GM21723 (cell line): ENCODE results near the gene AGBL5.
"Not testable (repeated sequence)": the region's sequence is repeated elsewhere in the genome, so short reads cannot be mapped to it uniquely, and the experiment has no call there.

Experiments used
- ATAC-seq: cut with Tn5 transposase; IDR thresholded peaks from one replicate; pipeline ENCODE4 v1.9.1; 2021; ENCODE audit warnings: mild to moderate bottlenecking, moderate library complexity; ENCODE audit not compliant: unreplicated experiment

Gene AGBL5

DNA sequence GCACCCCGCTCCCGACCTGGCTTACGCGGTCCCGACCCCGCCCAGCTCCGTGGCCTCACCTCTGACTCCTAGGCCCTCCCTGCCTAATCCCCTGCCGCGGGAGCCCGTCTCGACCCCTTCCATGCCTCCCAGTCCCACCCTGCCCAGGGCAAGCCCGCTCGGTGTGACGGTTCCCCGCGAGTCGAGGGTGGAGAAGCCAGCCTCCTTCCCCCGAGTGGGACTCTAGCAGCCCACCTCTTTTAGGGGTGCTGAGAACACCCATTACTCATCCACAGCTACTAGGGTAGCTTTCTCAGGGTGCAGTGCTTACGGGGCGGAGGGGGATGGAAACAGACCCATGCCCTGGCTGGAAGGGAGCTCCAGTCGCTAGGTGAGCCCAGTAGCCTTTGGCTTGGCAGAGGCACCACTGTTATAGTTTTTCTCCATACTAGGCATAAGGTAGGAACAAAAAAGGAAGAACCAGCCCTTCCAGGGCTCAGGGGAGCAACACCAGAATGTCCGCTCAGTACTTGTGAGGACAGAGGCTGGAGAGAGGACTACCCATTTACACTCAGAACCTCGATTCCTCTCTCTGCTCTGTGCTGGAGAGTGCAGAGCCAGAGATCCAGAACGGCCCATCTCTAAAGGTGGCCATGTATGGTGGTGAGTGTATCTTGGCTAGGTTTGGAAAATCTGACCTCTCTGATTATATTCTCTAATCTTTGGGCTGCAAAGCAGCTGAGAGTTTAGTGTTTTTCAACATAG is 606 bp downstream of the AGBL5 start:
- peak; percentile 1 for ATAC-seq

DNA sequence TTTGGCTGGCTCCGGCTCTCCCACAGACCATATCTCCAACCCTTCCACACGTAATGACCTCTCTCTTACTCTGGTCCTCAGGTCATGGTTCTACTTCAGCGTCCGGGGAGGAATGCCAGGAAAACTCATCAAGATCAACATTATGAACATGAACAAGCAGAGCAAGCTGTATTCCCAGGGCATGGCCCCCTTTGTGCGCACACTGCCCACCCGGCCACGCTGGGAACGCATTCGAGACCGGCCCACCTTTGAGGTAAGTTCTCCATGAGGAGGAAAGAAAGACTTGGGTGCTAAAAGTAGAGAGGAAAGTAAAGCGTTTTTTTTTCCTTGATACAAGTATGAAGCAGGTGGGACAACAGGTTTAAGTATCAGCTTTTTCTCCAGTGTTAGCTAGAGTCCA is 1.9 kb downstream of the AGBL5 start:
- ATAC-seq, result no peak

DNA sequence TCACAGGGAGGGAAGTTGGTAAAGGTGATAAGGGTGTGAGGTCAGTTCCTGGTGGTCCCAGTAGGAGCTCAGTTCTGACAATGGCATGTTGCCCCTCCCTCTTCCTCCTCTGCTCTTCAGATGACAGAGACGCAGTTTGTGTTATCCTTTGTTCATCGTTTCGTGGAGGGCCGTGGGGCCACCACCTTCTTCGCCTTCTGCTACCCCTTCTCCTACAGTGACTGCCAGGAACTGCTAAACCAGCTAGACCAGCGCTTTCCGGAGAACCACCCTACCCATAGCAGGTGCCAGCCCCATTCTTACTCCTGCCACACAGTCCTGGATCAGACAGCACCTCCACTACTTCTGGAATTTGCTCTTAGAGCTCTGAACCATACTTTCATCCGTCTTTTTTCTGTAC is 2.3 kb downstream of the AGBL5 start:
- no peak for ATAC-seq

DNA sequence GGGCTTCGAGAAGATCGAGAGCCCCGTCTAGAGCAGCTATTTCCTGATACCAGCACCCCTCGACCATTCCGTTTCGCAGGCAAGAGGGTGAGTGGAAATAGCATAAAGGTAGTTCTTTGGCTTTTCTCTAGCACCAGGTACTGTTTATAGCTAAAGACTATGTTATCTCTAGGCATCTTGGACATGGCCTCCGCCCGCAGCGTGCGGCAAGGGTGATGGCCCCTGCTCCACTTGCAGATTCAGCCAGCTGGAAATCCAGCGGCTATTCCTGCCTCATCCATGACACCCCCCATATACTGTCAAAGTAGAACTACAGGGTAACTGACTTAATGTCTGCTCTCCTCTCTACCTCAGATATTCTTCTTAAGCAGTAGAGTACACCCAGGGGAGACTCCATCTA is 3.3 kb downstream of the AGBL5 start:
- ATAC-seq, result no peak

DNA sequence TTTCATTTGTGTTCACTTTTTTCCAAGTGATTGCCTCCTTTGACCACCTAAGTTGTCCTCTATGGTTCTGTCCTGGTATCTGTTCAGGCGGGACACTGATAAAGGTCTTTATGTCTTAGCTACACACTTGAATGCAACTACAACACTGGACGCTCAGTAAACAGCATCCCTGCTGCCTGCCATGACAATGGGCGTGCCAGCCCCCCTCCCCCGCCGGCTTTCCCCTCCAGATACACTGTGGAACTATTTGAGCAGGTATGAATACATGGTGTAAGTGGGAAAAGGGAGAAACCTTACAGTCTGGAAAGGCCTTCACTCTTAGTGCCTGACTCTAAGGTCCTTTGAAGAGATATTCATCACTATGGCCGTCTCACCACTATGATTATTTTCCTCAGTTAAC is 5.7 kb downstream of the AGBL5 start:
- no peak for ATAC-seq

DNA sequence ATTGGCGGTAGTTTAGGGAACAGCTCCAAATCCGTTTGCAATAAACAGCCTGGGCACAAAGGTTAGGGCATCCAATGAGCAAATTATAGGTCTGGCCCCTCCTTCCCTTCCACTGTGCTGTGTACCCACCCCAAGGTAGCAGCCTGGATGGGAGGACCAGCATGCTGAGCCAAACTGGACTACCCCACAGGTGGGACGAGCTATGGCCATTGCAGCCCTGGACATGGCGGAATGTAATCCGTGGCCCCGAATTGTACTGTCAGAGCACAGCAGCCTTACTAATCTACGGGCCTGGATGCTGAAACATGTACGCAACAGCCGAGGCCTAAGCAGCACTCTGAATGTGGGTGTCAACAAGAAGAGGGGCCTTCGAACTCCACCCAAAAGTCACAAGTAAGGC is 6.7 kb downstream of the AGBL5 start:
- ATAC-seq, result no peak

DNA sequence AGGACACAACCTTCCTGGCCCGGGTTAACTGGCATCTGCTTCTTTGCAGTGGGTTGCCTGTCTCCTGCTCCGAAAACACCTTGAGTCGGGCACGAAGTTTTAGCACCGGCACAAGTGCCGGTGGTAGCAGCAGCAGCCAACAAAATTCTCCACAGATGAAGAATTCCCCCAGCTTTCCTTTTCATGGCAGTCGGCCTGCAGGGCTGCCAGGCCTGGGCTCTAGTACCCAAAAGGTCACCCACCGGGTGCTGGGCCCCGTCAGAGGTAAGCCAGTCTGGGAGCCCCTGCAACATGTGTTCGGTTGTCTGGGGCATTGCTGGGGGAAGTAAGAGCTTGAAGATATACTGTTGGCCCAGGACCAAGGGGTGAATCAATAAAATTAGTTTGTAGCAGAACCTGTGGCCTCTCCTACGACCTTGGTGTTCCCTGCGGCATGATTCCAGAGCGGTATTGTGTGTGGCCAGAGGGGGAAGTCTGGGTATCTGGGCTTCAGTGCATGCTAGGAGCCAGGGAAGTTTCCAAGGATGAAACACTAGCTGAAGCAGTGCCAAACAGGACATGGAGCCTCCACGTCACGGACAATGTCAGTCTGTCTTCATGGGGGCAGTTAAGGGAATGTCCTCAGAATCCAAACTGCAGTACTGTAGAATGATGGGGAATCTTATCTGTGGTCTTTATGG is 7.8 kb downstream of the AGBL5 start:
- no peak for ATAC-seq

DNA sequence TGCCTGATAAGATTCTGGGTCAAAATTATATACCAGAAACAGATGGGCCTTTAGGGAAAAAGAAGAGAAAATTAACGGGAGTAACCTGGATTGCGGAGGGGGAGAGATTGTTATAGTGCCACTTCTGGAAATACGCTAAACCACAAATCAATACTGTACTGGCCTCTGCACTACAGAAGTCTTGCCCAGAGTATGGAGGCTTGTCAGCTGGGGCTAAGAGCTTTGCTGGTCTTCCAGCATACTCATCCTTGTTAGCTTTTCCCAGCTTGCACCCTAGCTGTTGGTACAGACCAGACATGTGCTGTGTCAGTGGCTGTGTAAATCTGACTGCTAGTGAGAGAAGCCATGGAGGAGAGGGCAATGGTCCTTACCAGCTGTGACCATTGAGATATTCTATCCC is 8.9 kb downstream of the AGBL5 start:
- ATAC-seq, result no peak

DNA sequence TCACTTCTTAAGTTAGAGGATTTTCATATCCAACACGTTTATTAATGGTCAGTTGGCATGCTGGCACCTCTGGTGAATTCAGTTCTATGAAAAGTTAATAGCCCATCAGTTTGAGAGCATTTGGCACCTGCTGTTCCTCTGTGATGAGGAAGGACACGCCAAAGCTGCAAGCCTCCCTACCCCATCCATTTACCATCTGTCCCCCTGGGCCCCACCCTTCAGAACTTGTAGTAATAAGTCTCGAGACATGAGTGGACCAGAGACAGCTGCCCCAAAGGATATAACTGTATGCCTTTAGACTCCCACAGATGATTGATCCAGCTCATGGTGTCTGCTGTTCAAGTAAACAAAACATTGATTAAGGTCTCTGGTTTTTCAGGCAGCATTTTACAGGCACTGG is 13.7 kb downstream of the AGBL5 start:
- ATAC-seq, result no peak

DNA sequence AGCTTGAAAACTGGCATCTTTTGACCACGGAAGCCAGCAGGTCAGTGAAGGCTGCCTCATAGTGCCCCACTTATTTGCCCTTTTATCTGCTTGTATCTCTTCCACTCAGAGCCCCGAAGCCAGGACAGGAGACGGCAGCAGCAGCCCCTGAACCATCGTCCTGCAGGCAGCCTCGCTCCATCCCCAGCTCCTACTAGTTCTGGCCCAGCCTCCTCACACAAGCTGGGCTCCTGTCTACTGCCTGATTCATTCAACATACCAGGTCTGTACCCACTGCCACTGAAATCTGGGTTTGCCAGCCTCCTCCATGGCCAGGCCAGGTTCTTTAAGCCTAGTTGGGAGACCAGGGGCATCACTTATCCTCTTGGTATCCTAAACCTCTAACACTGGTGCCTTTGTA is 15.9 kb downstream of the AGBL5 start:
- ATAC-seq, result no peak

DNA sequence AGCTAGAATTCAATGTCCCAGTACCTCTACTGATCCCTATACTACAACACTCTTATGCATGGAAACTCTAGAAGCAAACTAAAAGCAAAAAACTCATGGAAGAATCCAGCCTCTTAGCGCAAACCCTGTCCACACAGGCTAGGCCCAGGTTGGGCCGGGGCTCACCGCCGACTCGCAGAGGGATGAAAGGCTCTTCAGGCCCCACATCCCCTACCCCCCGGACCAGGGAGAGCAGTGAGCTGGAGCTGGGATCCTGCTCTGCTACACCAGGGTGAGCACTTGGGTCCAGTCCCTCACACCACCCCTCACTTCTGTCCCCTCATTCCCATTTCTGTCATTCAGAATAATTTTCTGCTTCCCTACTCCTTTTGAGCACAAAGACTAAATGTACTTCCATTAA is 18.0 kb downstream of the AGBL5 start:
- no peak for ATAC-seq

DNA sequence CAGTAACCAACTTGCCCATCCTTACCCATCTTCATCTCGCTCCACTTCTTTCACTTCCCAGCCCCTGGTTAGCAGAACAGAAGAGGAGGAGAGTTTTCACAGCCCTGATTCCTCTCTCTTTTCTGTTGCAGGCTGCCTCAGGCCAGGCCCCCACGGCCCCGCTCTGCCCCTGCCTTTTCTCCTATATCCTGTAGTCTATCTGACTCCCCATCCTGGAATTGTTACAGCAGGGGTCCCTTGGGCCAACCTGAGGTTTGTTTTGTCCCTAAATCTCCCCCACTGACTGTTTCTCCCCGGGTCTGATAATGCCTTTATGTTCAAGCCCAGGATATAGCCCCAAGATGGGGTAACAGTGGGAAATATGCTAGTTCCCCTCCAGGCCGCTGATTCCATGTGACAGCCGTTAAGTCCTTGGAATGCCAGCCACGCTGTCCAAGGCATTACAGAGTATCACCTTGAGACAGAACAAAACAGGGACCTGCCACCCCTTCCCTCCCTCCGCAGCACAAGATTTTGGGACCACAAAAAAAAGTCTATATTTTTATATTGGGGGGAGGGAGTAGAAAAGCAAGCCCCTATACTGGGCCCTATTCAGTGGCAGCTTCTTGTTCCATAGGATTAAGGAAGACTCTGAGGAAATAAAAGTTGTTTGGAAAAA is 18.6 kb downstream of the AGBL5 start:
- ATAC-seq, result no peak

DNA sequence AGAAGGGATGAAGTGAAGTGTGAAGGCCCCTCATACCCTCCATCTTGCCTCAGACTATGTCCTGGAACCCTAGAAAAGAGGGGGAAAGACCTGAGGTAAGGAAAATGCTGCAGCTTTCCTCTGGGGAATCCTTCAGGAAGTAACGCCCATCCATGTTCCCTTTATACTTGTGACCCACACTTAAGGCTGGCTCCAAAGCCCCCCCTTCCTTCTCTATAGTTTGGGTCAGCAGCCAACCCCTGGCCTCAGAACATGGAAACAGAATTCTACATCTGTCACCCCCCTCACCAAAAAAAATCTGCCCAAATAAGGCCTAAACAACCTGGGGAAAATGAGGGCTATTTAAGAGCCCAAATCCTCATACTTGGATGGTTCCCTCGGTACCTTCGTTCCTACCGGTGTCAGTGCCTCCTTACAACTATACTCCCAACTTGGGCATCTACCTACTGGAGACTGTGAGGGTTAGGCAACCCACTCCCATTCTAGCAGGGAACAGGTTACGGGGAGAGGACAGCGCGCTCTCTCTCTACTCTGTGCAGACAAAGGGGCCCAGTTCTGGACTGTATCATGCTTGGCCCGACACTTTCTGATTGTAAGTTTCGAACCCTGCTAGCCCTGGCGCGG is 19.3 kb downstream of the AGBL5 start:
- ATAC-seq, result no peak

DNA sequence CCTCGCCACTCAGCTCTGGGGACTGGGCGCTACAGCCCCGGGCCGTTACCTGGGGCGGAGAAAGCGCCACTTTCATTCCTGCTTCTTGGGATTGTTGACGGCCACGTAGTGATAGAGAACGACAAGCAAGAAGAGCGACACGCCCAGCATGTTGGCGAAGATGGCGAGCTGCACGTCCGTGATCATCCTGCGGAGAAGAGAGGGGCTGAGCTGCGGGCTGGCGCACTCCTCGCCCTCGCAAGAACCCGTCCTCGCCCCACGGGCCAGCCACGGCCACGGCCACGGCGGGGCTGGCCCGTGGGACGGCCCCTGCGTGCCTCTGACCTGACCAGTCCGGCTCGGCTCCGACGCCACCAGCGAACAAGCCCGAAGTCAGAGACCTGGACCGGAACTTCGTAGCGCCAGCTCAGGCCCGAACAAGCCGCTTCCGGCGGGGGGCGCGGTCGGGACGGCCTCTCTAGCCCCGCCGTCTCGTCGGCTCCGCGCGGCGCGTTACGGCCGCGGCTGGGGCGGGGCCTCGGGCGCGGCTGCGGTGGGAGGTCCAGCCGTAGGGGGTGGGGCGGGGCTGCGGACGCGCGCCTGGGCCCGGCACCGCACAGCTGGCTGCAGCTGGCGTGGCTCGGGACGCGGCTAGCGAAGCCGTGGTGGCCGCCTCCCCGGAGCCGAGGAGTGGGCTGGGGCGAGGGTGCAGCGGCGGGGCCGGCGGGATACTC is 20.0 kb downstream of the AGBL5 start, which contains the start of gene OST4:
OST4 (minus strand) TSS at position 378 of the 713 bp plus-strand sequence.
- peak; percentile 89 for ATAC-seq

DNA sequence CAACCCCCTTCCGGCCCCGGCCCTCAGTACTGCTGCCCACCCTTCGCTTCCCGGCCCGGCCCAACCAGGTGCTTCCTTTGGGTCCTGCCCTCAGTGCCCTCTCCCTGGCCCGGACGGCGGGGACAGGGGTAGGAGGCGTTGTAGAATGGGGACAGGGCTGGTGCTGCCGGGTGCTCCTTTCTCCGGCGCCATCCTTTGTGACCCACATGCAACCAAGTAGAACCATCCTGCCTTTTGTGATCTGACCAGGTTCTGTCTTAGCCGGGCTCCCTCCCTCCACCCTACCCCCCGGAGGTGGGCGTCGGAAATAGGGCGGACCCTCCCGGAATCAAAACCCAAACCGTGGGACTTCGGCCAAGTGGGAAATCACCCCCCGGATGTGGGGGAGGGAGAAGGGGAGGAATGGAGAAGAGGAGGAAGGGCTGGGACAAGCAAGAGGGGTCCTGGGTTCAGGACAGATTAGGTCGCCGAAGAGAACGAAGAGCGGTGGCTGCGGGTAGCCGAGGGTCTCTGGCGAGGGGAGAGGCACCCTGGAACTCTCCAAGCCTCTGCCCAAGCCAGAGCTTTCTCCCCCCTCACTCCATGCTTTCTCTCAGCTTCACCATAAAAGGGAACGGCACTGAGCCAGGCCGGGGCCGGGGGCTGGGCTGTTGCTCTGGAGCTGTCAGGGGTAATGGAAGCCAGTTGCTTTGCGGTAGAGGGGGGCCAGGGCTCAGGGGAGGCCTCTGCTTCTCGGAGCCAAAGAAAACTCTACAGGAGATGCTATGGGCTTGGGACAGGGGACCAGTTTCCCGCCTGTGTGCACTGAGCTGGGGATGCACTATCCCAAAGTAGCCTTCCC is 20.7 kb downstream of the AGBL5 start:
- ATAC-seq, result no peak

DNA sequence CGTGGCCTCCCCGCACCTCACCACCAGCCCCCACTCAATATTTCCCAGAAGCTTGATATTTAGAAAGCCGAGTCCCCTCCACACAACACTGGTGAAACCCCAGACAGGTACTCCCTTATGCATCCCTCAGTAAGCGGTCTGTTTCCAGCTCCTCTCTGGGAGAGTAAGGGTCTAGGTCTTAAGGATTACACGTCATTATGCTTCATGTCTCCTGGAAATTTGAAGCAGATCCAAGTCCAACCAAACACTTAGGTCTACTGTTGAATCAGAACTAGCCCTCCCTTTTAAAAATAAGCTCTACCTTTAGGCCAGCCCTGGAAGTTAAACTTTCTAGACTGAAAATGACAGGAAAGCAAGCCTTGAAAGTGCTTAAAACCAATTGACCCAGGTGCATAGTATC is 21.5 kb downstream of the AGBL5 start:
- no peak for ATAC-seq

DNA sequence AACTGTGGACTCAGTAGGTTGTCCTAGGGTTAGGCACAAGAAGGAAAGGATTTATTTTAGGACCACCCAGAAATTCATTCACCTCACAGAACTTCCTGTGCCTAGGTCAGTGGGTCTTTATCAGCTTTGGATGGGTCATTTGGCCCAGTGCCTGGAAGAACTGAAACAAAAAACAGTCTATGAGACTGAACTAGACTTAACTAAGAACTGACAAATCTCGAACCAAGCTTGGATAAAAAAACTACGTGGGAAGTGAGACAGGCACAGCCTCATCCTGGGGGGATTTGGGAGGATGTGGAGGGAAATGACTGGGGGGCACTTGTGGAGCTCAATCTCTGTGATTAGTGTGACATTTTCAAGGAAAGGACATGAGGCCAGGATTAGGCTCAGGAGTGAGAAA is 22.3 kb downstream of the AGBL5 start:
- ATAC-seq, result no peak

DNA sequence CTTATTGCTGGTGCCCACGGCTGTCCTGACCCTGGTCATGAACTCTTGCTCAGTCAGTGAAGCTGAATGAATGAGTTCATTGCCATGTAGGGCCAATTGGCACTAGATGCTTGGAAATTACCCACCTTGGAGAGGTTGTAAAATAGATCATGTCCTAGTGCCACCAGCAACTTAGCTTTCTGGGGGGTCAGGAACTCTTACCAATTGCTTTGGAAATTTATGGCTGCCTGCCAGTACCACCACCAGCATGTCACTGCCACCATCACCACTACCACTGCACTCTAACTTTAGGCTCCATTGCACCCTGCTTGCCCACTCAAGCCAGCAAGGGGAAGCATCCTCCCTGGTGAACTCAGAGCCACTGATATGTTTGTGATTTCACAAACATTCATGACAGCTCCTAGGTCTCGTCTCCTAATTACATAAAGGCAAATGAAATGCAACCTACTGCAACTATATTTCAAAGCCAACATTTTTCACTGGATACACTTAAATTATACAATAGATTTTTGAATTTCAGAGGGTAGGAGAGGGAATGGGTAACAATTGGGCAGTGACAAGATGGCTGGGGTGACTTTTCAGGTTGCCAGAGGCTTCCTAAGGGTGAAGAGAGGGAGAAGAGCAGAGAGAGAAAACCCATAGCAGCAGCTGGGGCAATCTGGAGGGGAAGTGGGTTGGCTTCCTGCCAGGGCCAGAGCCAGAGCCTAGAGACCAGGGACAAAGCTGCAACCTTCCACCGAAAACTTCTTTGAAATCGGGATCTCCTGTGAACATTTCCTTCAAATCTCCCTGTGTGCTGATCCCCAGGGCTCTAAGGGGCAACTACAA is 23.5 kb downstream of the AGBL5 start:
- ATAC-seq, result no peak

DNA sequence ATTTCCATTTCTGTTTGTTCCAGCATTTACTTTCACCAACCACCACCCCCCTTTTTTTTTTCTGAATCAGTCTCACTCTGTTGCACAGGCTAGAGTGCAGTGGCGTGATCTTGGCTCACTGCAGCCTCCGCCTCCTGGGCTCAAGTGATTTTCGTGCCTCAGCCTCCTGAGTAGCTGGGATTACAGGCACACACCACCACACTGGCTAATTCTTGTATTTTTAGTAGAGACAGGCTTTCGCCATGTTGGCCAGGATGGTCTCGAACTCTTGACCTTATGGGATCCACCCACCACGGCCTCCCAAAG is 24.1 kb downstream of the AGBL5 start:
- ATAC-seq, result not testable (repeated sequence)
